Heart left ventricle (tissue), 16 donors: ENCODE results near the gene NUCB2. TPM values are rescaled to one million over a fixed set of nuclear protein-coding genes. Genes with fewer than 3 reads are reported as not detected.

Source experiments
- ATAC-seq, 4 donors: fragments of 200-7000 bp; cut with Tn5 transposase; one replicate each; pipeline ENCODE4 v1.9.1; 2020 to 2022; ENCODE audit warnings: moderate library complexity in 4 of 4, mild to moderate bottlenecking in 3 of 4, moderate number of reproducible peaks in 1 of 4
- DNase-seq, 5 donors: peaks; one replicate each; pipeline ENCODE4 v3.0.0-alpha.2; 2020
- H3K27ac ChIP-seq, 12 donors: fragments of 200-600 bp; sonication (generic) in 4 of 12; one replicate each; pipeline versions ENCODE4 v1.5.0 to v1.8.0; 2016 to 2022; ENCODE audit warnings: mild to moderate bottlenecking in 2 of 12
- H3K27me3 ChIP-seq, 9 donors: fragments of 200-600 bp; sonication (generic) in 2 of 9; one replicate each; pipeline versions ENCODE4 v1.5.1 to v1.8.0; 2016 to 2022; ENCODE audit warnings: mild to moderate bottlenecking in 3 of 9
- H3K36me3 ChIP-seq, 9 donors: fragments of 200-600 bp; sonication (generic) in 2 of 9; one replicate each; pipeline versions ENCODE4 v1.5.0 to v1.8.0; 2018 to 2022; ENCODE audit warnings: mild to moderate bottlenecking in 2 of 9
- H3K4me1 ChIP-seq, 12 donors: fragments of 200-600 bp; sonication (generic) in 4 of 12; one replicate each; pipeline versions ENCODE4 v1.5.0 to v1.8.0; 2016 to 2022; ENCODE audit warnings: mild to moderate bottlenecking in 3 of 12
- H3K4me3 ChIP-seq, 12 donors: fragments of 200-600 bp; sonication (generic) in 4 of 12; one replicate each; pipeline versions ENCODE4 v1.5.0 to v1.8.0; 2017 to 2022; ENCODE audit warnings: mild to moderate bottlenecking in 9 of 12, moderate library complexity in 4 of 12
- H3K9me3 ChIP-seq, 12 donors: fragments of 200-600 bp; sonication (generic) in 4 of 12; one replicate each; pipeline versions ENCODE4 v1.5.0 to v1.8.0; 2016 to 2022; ENCODE audit warnings: mild to moderate bottlenecking in 1 of 12
- CTCF ChIP-seq, 12 donors: fragments of 200-600 bp; sonication (generic) in 4 of 12; IDR thresholded peaks; one replicate each; pipeline versions ENCODE4 v1.5.0 to v1.8.0; 2018 to 2022; ENCODE audit warnings: antibody characterized with exemption in 12 of 12, mild to moderate bottlenecking in 5 of 12
- POLR2A ChIP-seq, 2 donors: fragments of 450-650 bp; IDR thresholded peaks; one replicate each; pipeline ENCODE4 v1.6.1; 2017; ENCODE audit warnings: antibody characterized with exemption in 2 of 2, mild to moderate bottlenecking in 2 of 2, moderate library complexity in 2 of 2
- WGBS, 4 donors: extraction: QIAGEN DNeasy Blood & Tissue Kit in 2 of 4; methylation state at CpG; one replicate each; pipeline versions ENCODE4 v1.1.5 to v1.1.7; 2013 to 2018; 5-methylcytosine and 5-hydroxymethylcytosine counted together
- intact Hi-C, 10 donors: fragments of 100-400 bp; cut with DNase I; formaldehyde crosslinking; loops; one replicate each; pipeline versions ENCODE4 v1.11.1 to v1.14.2; 2022
- polyA plus RNA-seq, 2 donors: library from polyadenylated mRNA; stranded (reverse); fragments of 200-250 nt; gene quantifications; one replicate each; pipeline ENCODE4 v1.2.3, GENCODE V29; 2013
- total RNA-seq, 9 donors: library from RNA; depleted of rRNA in 2 of 9; stranded (reverse); fragments of >200 nt in 2 of 9; fragmentation: NEBNext Ultra II Directional in 3 of 9; extraction: Animal tissue kit (Norgen Biotek cat#: 25700) in 3 of 9; gene quantifications; one replicate each; pipeline versions ENCODE4 v1.1.0 to v1.2.4, GENCODE V29; 2016 to 2023
- donor health status: ischemic (EF 13 %, LVEDD 7.1; RV severe dilation, severe dysfunction).
- donor health status: healthy with polysubstance abuse.
- donor health status: DM: no; HTN: yes; CAD: no.
- donor health status: DM: no; HTN: no; CAD: no.
- donor health status: ischemic (EF 25% LVEDD 6.9; RV normal size, moderate dysfunction).
- donor health status: ischemic (EF 25% LVEDD 5.7; RV mildly dilated, moderate dysfunction).
- donor health status: healthy.
- donor health status: DM: yes; HTN: yes; CAD: no.
- donor health status: ischemic (EF 35%, LVEDD 5.7; RV mildly dilated, moderate dysfunction).
- donor health status: nonischemic (EF 11% LVEDD 7.7; RV severe dilation, severe dysfunction).
- donor health status: DM: yes; HTN: yes; CAD: no.
- donor health status: PGD.
- donor health status: ischemic (EF 29% LVEDD 5.4; RV normal size, mild dysfunction).
- donor health status: nonischemic (EF 23%, LVEDD 6.1; RV moderate dilation, normal function).

Gene NUCB2
- total and polyA plus RNA-seq, 11 donors: 41.4 to 180 (median 87.0) TPM

GRCh38 chr11:17333799-17334586 is 57.5 kb downstream of the NUCB2 start:
- Histone ChIP-seq H3K4me1 (peaks cover 0 to 15% (median 0%) of the 10 kb centered on the region in 12 donors), H3K36me3 (peaks cover 0 to 51% (median 32%) of the 10 kb centered on the region in 9 donors), H3K27ac (peak overlapping the region in 1 of 12 donors; percentile 60), H3K4me3 (no peak overlapping the region), H3K27me3 (no peaks in the 10 kb centered on the region), H3K9me3 (no peaks in the 10 kb centered on the region)
- peak in 4 of 5 donors; percentile 28 to 56 (median 44) for DNase-seq
- intact Hi-C loops: no loop called here
- 66 to 70% (median 68%) methylated on average over 4 of the region's 4 CpGs for WGBS, 4 donors
- TF ChIP-seq POLR2A (IDR thresholded peaks at IDR 0.05): no peak
- no peak for TF ChIP-seq CTCF (IDR thresholded peaks at IDR 0.05)
- ATAC-seq: peak; percentile 61 to 93 (median 84)

DNA sequence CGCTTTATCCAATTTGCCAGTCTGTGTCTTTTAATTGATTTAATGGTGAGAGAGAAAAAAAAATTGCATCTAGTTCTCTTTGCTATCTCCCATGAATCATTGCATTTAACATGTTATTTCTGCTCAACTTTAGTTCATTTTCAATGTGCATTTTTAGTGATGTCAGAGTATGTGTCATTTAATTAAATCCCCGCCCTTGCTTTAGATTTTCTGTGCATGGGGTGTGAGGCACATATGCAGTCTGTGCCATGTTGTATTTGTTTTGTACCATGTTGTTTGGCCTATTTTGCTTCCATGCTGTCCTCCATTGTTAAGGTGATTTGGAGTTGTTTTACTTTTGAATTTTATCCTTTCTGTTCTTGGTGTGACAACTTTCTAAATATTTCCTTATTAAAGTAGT is 66.7 kb downstream of the NUCB2 start:
- Histone ChIP-seq H3K4me3 (no peak overlapping the region), H3K4me1 (no peaks in the 10 kb centered on the region), H3K36me3 (peaks cover 0 to 8% (median 0%) of the 10 kb centered on the region in 9 donors), H3K27me3 (no peaks in the 10 kb centered on the region), H3K9me3 (no peaks in the 10 kb centered on the region), H3K27ac (no peak overlapping the region)
- intact Hi-C loops: no loop called here
- no peak for ATAC-seq
- TF ChIP-seq POLR2A (IDR thresholded peaks at IDR 0.05) (no peak), CTCF (IDR thresholded peaks at IDR 0.05) (no peak)
- 97 to 100% (median 99%) methylated on average over 2 of the region's 2 CpGs for WGBS, 4 donors
- no peak for DNase-seq

DNA sequence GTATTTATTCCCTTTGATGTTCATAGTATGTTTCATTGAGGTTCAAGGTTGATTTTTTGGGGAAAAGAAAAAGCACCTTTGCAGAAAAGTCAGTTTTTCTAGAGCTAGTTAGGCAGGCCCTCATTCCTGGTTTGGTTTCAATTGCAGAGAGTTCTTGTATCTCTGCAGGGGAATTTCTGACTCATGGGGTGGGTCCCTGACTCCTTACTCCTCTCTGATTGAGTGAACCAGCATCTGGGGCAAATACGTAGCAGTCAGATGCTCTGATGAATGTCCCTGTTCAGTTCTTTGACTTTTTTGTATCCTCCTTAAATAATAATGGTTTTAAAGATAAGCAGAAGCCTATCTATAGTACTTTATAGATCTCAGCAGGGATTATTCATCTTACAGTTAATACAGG is 67.4 kb downstream of the NUCB2 start:
- Histone ChIP-seq H3K9me3 (no peaks in the 10 kb centered on the region), H3K4me1 (no peaks in the 10 kb centered on the region), H3K27ac (no peak overlapping the region), H3K27me3 (no peaks in the 10 kb centered on the region), H3K4me3 (no peak overlapping the region), H3K36me3 (peaks cover 0 to 8% (median 0%) of the 10 kb centered on the region in 9 donors)
- DNase-seq (no peak), ATAC-seq (no peak)
- TF ChIP-seq CTCF (IDR thresholded peaks at IDR 0.05) (no peak), POLR2A (IDR thresholded peaks at IDR 0.05) (no peak)
- WGBS, 4 donors: 85 to 100% (median 93%) methylated on average over 1 of the region's 1 CpG
- intact Hi-C loops: no loop called here

GRCh38 chr11:17347676-17348075 is 71.1 kb downstream of the NUCB2 start:
- Histone ChIP-seq H3K27me3 (no peaks in the 10 kb centered on the region), H3K4me1 (peaks cover 0 to 17% (median 5%) of the 10 kb centered on the region in 12 donors), H3K27ac (no peak overlapping the region), H3K36me3 (peaks cover 0 to 8% (median 0%) of the 10 kb centered on the region in 9 donors), H3K4me3 (no peak overlapping the region), H3K9me3 (no peaks in the 10 kb centered on the region)
- 54 to 81% (median 68%) methylated on average over 1 of the region's 1 CpG for WGBS, 4 donors
- DNase-seq (no peak), ATAC-seq (no peak)
- TF ChIP-seq POLR2A (IDR thresholded peaks at IDR 0.05): no peak
- no peak for TF ChIP-seq CTCF (IDR thresholded peaks at IDR 0.05)
- intact Hi-C loops: no loop called here
